ENCODE measurements around the gene GPRIN1.
"Not testable (repeated sequence)": the region's sequence is repeated elsewhere in the genome, so short reads cannot be mapped to it uniquely, and the experiment has no call there.

The GPRIN1 gene

DNA sequence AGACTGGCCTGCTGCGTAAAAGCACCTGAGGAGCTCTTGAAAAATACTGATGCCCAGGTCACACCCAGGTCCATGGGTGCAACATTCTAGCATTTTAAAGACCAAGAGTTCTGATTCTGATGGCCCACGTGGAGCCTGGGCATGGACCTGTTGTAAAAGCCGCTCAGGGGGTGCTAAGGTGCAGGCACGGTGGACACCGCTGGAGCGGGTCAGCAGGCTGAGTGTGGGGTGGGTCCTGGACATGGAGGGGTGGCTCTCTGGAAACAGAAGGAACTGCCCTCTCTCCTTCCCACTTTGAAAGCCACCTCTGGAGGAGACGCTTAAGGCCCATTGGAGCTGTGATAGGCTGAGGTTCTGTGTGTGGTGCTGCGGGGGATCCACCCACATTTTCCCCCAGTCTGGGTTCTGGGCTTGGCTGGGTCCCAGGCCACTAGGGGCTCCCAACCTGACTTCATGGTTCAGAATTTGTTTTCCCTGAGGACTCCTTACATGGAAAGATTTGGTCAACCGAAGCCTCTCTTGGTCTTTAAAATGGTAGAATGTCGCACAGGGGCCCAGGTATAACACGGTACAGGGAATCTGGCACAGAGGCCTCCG lies 16.6 kb downstream of the GPRIN1 start:
- ChIA-PET POLR2A (no interaction called here), CTCF (interaction anchor here (0.8 kb wide), 1 partner anchor 67 kb away, joined by 3 read pairs; no protein-coding TSS in a partner anchor)
- DNase-seq = no peak
- no peak overlapping the region for H3K27ac ChIP-seq (ENCODE audit: insufficient read depth in 1 of 2, low read depth in 1 of 2, low read length in 2 of 2, poor library complexity in 1 of 2, severe bottlenecking in 2 of 2)
- WGBS (ENCODE audit: insufficient coverage) = 98% methylated on average over 10 of the region's 12 CpGs
- peaks cover 0 to 15% (median 11%) of the 10 kb centered on the region in 4 experiments for H3K4me1 ChIP-seq (ENCODE audit: control extremely low read depth in 1 of 4, control insufficient read depth in 4 of 4, insufficient read depth in 4 of 4, low read length in 3 of 4)
- peaks cover 0 to 4% (median 0%) of the 10 kb centered on the region in 5 experiments for H3K9me3 ChIP-seq (ENCODE audit: control extremely low read depth in 1 of 5, control insufficient read depth in 4 of 5, insufficient read depth in 2 of 5, low read depth in 1 of 5, low read length in 4 of 5)
- no peaks in the 10 kb centered on the region for H3K36me3 ChIP-seq (ENCODE audit: control insufficient read depth in 4 of 4, insufficient read depth in 4 of 4, low read length in 3 of 4)
- no peak overlapping the region for H3K4me3 ChIP-seq (ENCODE audit: control insufficient read depth in 1 of 7, extremely low read depth in 1 of 7, insufficient read depth in 4 of 7, low read depth in 2 of 7, low read length in 6 of 7)
- peaks cover 0 to 41% (median 9%) of the 10 kb centered on the region in 5 experiments for H3K27me3 ChIP-seq (replicated peaks in 2 of 5; ENCODE audit: control insufficient read depth in 4 of 5, insufficient read depth in 5 of 5, low read length in 4 of 5)

GRCh38 chr5:176592573-176592972 lies 17.4 kb downstream of the GPRIN1 start:
- no peak overlapping the region for H3K27ac ChIP-seq (ENCODE audit: insufficient read depth in 1 of 2, low read depth in 1 of 2, low read length in 2 of 2, poor library complexity in 1 of 2, severe bottlenecking in 2 of 2)
- ChIA-PET POLR2A (no interaction called here), CTCF (interaction anchor here (0.7 kb wide), 1 partner anchor 493 kb away, joined by 3 read pairs; no protein-coding TSS in a partner anchor)
- H3K9me3 ChIP-seq (ENCODE audit: control extremely low read depth in 1 of 5, control insufficient read depth in 4 of 5, insufficient read depth in 2 of 5, low read depth in 1 of 5, low read length in 4 of 5) = peaks cover 0 to 4% (median 0%) of the 10 kb centered on the region in 5 experiments
- peaks cover 0 to 33% (median 6%) of the 10 kb centered on the region in 5 experiments for H3K27me3 ChIP-seq (replicated peaks in 2 of 5; ENCODE audit: control insufficient read depth in 4 of 5, insufficient read depth in 5 of 5, low read length in 4 of 5)
- no peak overlapping the region for H3K4me3 ChIP-seq (ENCODE audit: control insufficient read depth in 1 of 7, extremely low read depth in 1 of 7, insufficient read depth in 4 of 7, low read depth in 2 of 7, low read length in 6 of 7)
- no peaks in the 10 kb centered on the region for H3K36me3 ChIP-seq (ENCODE audit: control insufficient read depth in 4 of 4, insufficient read depth in 4 of 4, low read length in 3 of 4)
- 100% methylated on average over 1 of the region's 3 CpGs for WGBS (ENCODE audit: insufficient coverage)
- DNase-seq = no peak
- peaks cover 0 to 14% (median 11%) of the 10 kb centered on the region in 4 experiments for H3K4me1 ChIP-seq (ENCODE audit: control extremely low read depth in 1 of 4, control insufficient read depth in 4 of 4, insufficient read depth in 4 of 4, low read length in 3 of 4)

DNA sequence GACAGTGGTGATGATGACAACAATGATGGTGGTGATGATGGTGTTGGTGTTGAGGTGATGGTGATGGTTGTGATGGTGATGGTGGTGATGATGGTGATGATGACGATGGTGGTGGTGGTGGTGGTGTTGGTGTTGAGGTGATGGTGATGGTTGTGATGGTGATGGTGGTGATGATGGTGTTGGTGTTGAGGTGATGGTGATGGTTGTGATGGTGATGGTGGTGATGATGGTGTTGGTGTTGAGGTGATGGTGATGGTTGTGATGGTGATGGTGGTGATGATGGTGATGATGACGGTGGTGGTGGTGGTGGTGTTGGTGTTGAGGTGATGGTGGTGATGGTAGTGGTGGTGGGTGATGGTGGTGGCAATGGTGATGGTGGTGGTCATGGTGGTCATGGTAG lies 18.3 kb downstream of the GPRIN1 start:
- WGBS (ENCODE audit: insufficient coverage) = 100% methylated on average over 1 of the region's 2 CpGs
- H3K27me3 ChIP-seq (replicated peaks in 2 of 5; ENCODE audit: control insufficient read depth in 4 of 5, insufficient read depth in 5 of 5, low read length in 4 of 5) = peaks cover 0 to 28% (median 3%) of the 10 kb centered on the region in 5 experiments
- POLR2A ChIA-PET; H3K4me1 ChIP-seq (ENCODE audit: control extremely low read depth in 1 of 4, control insufficient read depth in 4 of 4, insufficient read depth in 4 of 4, low read length in 3 of 4); H3K36me3 ChIP-seq (ENCODE audit: control insufficient read depth in 4 of 4, insufficient read depth in 4 of 4, low read length in 3 of 4); H3K4me3 ChIP-seq (ENCODE audit: control insufficient read depth in 1 of 7, extremely low read depth in 1 of 7, insufficient read depth in 4 of 7, low read depth in 2 of 7, low read length in 6 of 7); CTCF ChIA-PET; H3K27ac ChIP-seq (ENCODE audit: insufficient read depth in 1 of 2, low read depth in 1 of 2, low read length in 2 of 2, poor library complexity in 1 of 2, severe bottlenecking in 2 of 2); DNase-seq; H3K9me3 ChIP-seq (ENCODE audit: control extremely low read depth in 1 of 5, control insufficient read depth in 4 of 5, insufficient read depth in 2 of 5, low read depth in 1 of 5, low read length in 4 of 5): not testable (repeated sequence)

- no peaks in the 10 kb centered on the region for H3K36me3 ChIP-seq (ENCODE audit: control insufficient read depth in 4 of 4, insufficient read depth in 4 of 4, low read length in 3 of 4)
- peaks cover 0 to 15% (median 0%) of the 10 kb centered on the region in 5 experiments for H3K27me3 ChIP-seq (replicated peaks in 2 of 5; ENCODE audit: control insufficient read depth in 4 of 5, insufficient read depth in 5 of 5, low read length in 4 of 5)
- peaks cover 0 to 15% (median 8%) of the 10 kb centered on the region in 5 experiments for H3K9me3 ChIP-seq (ENCODE audit: control extremely low read depth in 1 of 5, control insufficient read depth in 4 of 5, insufficient read depth in 2 of 5, low read depth in 1 of 5, low read length in 4 of 5)
- H3K4me1 ChIP-seq (ENCODE audit: control extremely low read depth in 1 of 4, control insufficient read depth in 4 of 4, insufficient read depth in 4 of 4, low read length in 3 of 4) = no peaks in the 10 kb centered on the region
- WGBS (ENCODE audit: insufficient coverage) = 98% methylated on average over 8 of the region's 17 CpGs
- no peak overlapping the region for H3K27ac ChIP-seq (ENCODE audit: insufficient read depth in 1 of 2, low read depth in 1 of 2, low read length in 2 of 2, poor library complexity in 1 of 2, severe bottlenecking in 2 of 2)
- ChIA-PET CTCF (interaction anchor here (1.2 to 1.3 kb wide), 3 partner anchors 11 to 17 kb away, joined by 3 read pairs; no protein-coding TSS in a partner anchor), POLR2A (no interaction called here)
- no peak overlapping the region for H3K4me3 ChIP-seq (ENCODE audit: control insufficient read depth in 1 of 7, extremely low read depth in 1 of 7, insufficient read depth in 4 of 7, low read depth in 2 of 7, low read length in 6 of 7)
- DNase-seq = no peak
Measured at GRCh38 chr5:176590035-176590717, 19.8 kb downstream of the GPRIN1 start.

DNA sequence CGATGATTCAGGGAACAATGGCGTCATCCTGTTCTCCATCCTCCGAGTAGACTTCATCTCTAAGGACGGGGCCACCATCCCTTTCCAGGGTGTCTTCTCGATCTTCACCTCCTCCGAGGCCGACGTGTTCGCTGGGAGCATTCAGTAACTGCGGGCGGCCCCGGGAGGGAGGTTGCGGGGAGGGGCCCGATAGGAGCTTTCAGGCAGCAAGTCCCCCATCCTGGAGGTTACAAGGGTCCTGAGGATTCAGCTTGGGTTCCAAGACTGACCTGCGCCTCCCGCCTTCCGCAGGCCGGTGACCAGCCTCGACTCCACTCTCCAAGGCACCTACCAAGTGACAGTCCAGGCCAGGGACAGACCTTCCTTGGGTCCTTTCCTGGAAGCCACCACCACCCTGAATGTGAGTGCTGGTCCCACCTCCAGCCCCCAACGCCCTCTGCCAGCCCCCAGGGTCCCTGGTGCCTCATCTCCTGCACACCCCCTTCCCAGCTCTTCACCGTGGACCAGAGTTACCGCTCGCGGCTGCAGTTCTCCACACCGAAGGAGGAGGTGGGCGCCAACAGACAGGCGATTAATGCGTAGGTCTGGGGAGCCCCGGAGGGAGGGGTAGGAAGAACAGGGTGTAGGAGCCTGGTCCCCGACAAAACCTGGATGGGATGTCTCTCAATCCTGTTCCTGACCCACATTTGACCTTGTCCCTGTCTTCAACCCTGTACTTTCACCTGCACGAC lies 20.8 kb downstream of the GPRIN1 start:
- Histone ChIP-seq H3K9me3 (ENCODE audit: control extremely low read depth in 1 of 5, control insufficient read depth in 4 of 5, insufficient read depth in 2 of 5, low read depth in 1 of 5, low read length in 4 of 5) (peaks cover 0 to 25% (median 13%) of the 10 kb centered on the region in 5 experiments), H3K4me1 (ENCODE audit: control extremely low read depth in 1 of 4, control insufficient read depth in 4 of 4, insufficient read depth in 4 of 4, low read length in 3 of 4) (no peaks in the 10 kb centered on the region), H3K27me3 (replicated peaks in 2 of 5; ENCODE audit: control insufficient read depth in 4 of 5, insufficient read depth in 5 of 5, low read length in 4 of 5) (peaks cover 0 to 8% (median 0%) of the 10 kb centered on the region in 5 experiments), H3K4me3 (ENCODE audit: control insufficient read depth in 1 of 7, extremely low read depth in 1 of 7, insufficient read depth in 4 of 7, low read depth in 2 of 7, low read length in 6 of 7) (no peak overlapping the region), H3K27ac (ENCODE audit: insufficient read depth in 1 of 2, low read depth in 1 of 2, low read length in 2 of 2, poor library complexity in 1 of 2, severe bottlenecking in 2 of 2) (no peak overlapping the region), H3K36me3 (ENCODE audit: control insufficient read depth in 4 of 4, insufficient read depth in 4 of 4, low read length in 3 of 4) (no peaks in the 10 kb centered on the region)
- ChIA-PET CTCF (interaction anchor here (1.0 to 1.3 kb wide), 3 partner anchors 11 to 19 kb away, joined by 3 read pairs; no protein-coding TSS in a partner anchor), POLR2A (no interaction called here)
- WGBS (ENCODE audit: insufficient coverage) = 96% methylated on average over 25 of the region's 31 CpGs
- no peak for DNase-seq

- no peak overlapping the region for H3K4me3 ChIP-seq (ENCODE audit: control insufficient read depth in 1 of 7, extremely low read depth in 1 of 7, insufficient read depth in 4 of 7, low read depth in 2 of 7, low read length in 6 of 7)
- no peaks in the 10 kb centered on the region for H3K36me3 ChIP-seq (ENCODE audit: control insufficient read depth in 4 of 4, insufficient read depth in 4 of 4, low read length in 3 of 4)
- ChIA-PET POLR2A (no interaction called here), CTCF (interaction anchor here (1.2 to 2.3 kb wide), 3 partner anchors 10 to 15 kb away, joined by 3 to 6 read pairs (median 3); no protein-coding TSS in a partner anchor)
- no peaks in the 10 kb centered on the region for H3K4me1 ChIP-seq (ENCODE audit: control extremely low read depth in 1 of 4, control insufficient read depth in 4 of 4, insufficient read depth in 4 of 4, low read length in 3 of 4)
- H3K27ac ChIP-seq (ENCODE audit: insufficient read depth in 1 of 2, low read depth in 1 of 2, low read length in 2 of 2, poor library complexity in 1 of 2, severe bottlenecking in 2 of 2) = no peak overlapping the region
- H3K27me3 ChIP-seq (replicated peaks in 2 of 5; ENCODE audit: control insufficient read depth in 4 of 5, insufficient read depth in 5 of 5, low read length in 4 of 5) = no peaks in the 10 kb centered on the region
- peaks cover 0 to 30% (median 15%) of the 10 kb centered on the region in 5 experiments for H3K9me3 ChIP-seq (ENCODE audit: control extremely low read depth in 1 of 5, control insufficient read depth in 4 of 5, insufficient read depth in 2 of 5, low read depth in 1 of 5, low read length in 4 of 5)
- DNase-seq = no peak
Measured at GRCh38 chr5:176588297-176588696, 21.7 kb downstream of the GPRIN1 start.
